Kidney (tissue), 14 donors: ENCODE data around the gene ZNF365. TPM values are rescaled to one million over a fixed set of nuclear protein-coding genes. Genes with fewer than 3 reads are reported as not detected.

Experiments used
- DNase-seq, 5 donors: peaks; one replicate each; pipeline ENCODE4 v3.0.0-alpha.2; 2013 to 2020
- FAIRE-seq: peaks from 2 replicates; lab custom pipeline; 2012; peaks lifted over from hg19 to GRCh38; lab: Jason Lieb, UNC
- H3K27ac ChIP-seq, 2 donors: one replicate each; pipeline ENCODE4 v1.7.0; 2013; ENCODE audit warnings: low read depth in 2 of 2, low read length in 2 of 2, inconsistent platforms in 1 of 2
- H3K27me3 ChIP-seq: one replicate; pipeline ENCODE4 v1.7.1; 2013; ENCODE audit warnings: low read length, inconsistent platforms; ENCODE audit not compliant: control insufficient read depth, insufficient read depth
- H3K36me3 ChIP-seq, 3 donors: one replicate each; pipeline versions ENCODE4 v1.7.0 to v1.7.1; 2013; ENCODE audit warnings: low read length in 3 of 3, control low read depth in 1 of 3, inconsistent platforms in 1 of 3; ENCODE audit not compliant: insufficient read depth in 3 of 3, control insufficient read depth in 2 of 3
- H3K4me1 ChIP-seq, 3 donors: one replicate each; pipeline versions ENCODE4 v1.7.0 to v1.7.1; 2013; ENCODE audit warnings: low read length in 3 of 3, inconsistent platforms in 1 of 3, low read depth in 1 of 3; ENCODE audit not compliant: control insufficient read depth in 2 of 3, insufficient read depth in 2 of 3
- H3K4me3 ChIP-seq, 3 donors: one replicate each; pipeline versions ENCODE4 v1.7.0 to v1.8.1; 2013; ENCODE audit warnings: low read length in 3 of 3, control low read depth in 1 of 3, inconsistent platforms in 1 of 3
- H3K9ac ChIP-seq, 3 donors: one replicate each; pipeline versions ENCODE4 v1.7.0 to v1.7.1; 2013; ENCODE audit warnings: low read length in 3 of 3, control low read depth in 1 of 3, inconsistent platforms in 1 of 3
- H3K9me3 ChIP-seq, 3 donors: one replicate each; pipeline versions ENCODE4 v1.7.0 to v1.7.1; 2013; ENCODE audit warnings: low read length in 3 of 3, control low read depth in 1 of 3, inconsistent platforms in 1 of 3; ENCODE audit not compliant: control insufficient read depth in 2 of 3, insufficient read depth in 1 of 3
- intact Hi-C: fragments of 100-400 bp; cut with DNase I; formaldehyde crosslinking; loops from one replicate; pipeline ENCODE4 v1.11.1; 2022
- polyA plus RNA-seq: library from polyadenylated mRNA; stranded (reverse); fragments of 350-450 nt; fragmentation: Illumina TruSeq; extraction: RNeasy Lipid Tissue Mini Kit (QIAGEN cat#74804); gene quantifications from one replicate; pipeline ENCODE4 v1.2.3, GENCODE V29; 2014; ENCODE audit warnings: low read depth, low replicate concordance; ENCODE audit not compliant: insufficient read depth
- total RNA-seq: library from RNA; stranded (reverse); fragmentation: NEBNext Ultra II Directional; extraction: Animal tissue kit (Norgen Biotek cat#: 25700); gene quantifications from one replicate; pipeline ENCODE4 v1.2.1, GENCODE V29; 2021
- TF ChIP-seq, protein P1 (sequence below): IDR thresholded peaks from 3 replicates; pipeline ENCODE4 v1.5.1; 2012; ENCODE audit warnings: mild to moderate bottlenecking, moderate library complexity, borderline replicate concordance; ENCODE audit not compliant: insufficient read depth; ENCODE audit errors: extremely low read depth
- donor health status: control.
- donor health status: control.
- donor health status: control.
- donor health status: control.
- donor health status: control.
- donor health status: DM: yes; HTN: yes; CAD: no.
- donor health status: Normal renal cell carcinoma (clear cell type).

The ZNF365 gene
- total and polyA plus RNA-seq, 2 donors from 2014 or later, result 0.54 to 1.0 TPM

DNA sequence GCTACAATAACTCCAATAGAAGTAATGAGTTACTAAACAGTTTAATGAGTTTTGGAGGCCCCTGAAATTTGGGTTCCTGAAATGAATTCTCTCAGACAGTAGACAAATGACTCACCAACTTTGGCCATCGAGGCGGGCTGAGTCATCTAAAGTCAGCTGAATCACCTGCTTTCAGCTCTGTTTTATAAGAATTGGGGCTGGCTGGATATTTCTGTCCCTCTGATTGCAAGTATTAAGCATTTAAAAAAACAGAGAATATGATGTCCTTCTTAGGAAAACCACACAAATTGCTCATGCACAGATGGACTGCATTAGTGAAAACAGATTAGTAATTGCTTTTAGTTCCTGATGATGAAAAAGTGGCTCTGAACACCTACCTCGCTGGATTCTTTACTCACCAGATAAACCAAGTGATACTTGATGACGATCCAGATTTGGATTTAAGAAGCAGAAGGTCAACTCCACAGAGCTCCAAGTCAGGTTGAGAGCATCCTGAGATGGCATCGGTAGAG is 59.1 kb downstream of the ZNF365 start:
- TF ChIP-seq, protein P1, sequence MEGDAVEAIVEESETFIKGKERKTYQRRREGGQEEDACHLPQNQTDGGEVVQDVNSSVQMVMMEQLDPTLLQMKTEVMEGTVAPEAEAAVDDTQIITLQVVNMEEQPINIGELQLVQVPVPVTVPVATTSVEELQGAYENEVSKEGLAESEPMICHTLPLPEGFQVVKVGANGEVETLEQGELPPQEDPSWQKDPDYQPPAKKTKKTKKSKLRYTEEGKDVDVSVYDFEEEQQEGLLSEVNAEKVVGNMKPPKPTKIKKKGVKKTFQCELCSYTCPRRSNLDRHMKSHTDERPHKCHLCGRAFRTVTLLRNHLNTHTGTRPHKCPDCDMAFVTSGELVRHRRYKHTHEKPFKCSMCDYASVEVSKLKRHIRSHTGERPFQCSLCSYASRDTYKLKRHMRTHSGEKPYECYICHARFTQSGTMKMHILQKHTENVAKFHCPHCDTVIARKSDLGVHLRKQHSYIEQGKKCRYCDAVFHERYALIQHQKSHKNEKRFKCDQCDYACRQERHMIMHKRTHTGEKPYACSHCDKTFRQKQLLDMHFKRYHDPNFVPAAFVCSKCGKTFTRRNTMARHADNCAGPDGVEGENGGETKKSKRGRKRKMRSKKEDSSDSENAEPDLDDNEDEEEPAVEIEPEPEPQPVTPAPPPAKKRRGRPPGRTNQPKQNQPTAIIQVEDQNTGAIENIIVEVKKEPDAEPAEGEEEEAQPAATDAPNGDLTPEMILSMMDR, result no peak
- Histone ChIP-seq H3K9me3 (no peaks in the 10 kb centered on the region), H3K27me3 (no peaks in the 10 kb centered on the region), H3K27ac (no peak overlapping the region), H3K9ac (no peak overlapping the region), H3K4me3 (no peak overlapping the region), H3K36me3 (no peaks in the 10 kb centered on the region), H3K4me1 (peaks cover 0 to 2% (median 0%) of the 10 kb centered on the region in 3 donors)
- peak in 1 of 5 donors; percentile 57 for DNase-seq
- intact Hi-C loops, result no loop called here
- FAIRE-seq, result no peak

DNA sequence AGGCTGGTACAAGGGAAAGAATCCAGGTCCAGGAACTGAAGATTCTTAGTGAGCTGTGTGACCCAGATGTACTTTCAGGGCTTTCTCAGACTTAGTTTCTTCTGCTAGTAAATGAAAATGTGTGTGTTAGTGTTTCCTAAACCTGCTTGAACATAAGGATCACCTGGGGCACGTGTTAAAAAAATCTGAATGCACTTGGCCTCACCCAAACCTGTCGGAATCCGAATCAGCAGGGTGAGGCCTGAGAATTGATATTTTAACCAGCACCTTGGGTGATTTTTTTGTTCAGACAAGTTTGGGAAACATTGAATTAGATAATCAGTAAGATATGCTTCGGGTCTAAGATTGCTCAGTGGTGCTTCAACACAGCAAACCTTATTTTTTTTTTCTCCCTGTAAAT is 59.7 kb downstream of the ZNF365 start:
- no peak overlapping the region for H3K27ac ChIP-seq
- no peak for FAIRE-seq

DNA sequence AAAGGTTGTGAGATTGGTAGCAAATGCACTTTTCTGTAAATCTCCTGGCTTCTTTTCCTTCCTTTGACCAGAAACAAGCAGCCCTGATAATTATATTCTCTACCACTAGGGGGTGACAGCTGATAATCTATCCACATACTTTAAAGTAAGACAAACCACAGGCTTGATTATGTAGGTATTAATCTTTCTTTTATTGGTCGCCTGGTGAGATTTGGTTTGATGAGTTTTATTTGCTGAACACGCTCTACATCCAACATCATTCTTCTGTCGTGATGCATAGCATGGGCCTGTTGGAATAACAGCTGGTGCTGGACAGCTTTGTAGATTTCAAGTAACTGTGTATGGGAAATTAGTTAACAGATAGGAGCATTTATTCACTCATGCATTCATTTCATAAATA is 63.5 kb downstream of the ZNF365 start:
- Histone ChIP-seq H3K27me3 (no peaks in the 10 kb centered on the region), H3K9ac (no peak overlapping the region), H3K4me1 (no peaks in the 10 kb centered on the region), H3K27ac (no peak overlapping the region), H3K4me3 (no peak overlapping the region), H3K9me3 (no peaks in the 10 kb centered on the region), H3K36me3 (no peaks in the 10 kb centered on the region)
- peak in 2 of 5 donors; percentile 81 to 86 for DNase-seq
- peak; percentile 71 for FAIRE-seq
- TF ChIP-seq, protein P1, result peak; percentile 67
- intact Hi-C loops, result no loop called here

More for the DNA sequence above, 59.7 kb downstream of the ZNF365 start:
- DNase-seq, result no peak
- intact Hi-C loops, result no loop called here
- Histone ChIP-seq H3K9ac (no peak overlapping the region), H3K9me3 (no peaks in the 10 kb centered on the region), H3K4me3 (no peak overlapping the region), H3K36me3 (no peaks in the 10 kb centered on the region), H3K27me3 (no peaks in the 10 kb centered on the region), H3K4me1 (peaks cover 0 to 2% (median 0%) of the 10 kb centered on the region in 3 donors)
- TF ChIP-seq, protein P1, result no peak

DNA sequence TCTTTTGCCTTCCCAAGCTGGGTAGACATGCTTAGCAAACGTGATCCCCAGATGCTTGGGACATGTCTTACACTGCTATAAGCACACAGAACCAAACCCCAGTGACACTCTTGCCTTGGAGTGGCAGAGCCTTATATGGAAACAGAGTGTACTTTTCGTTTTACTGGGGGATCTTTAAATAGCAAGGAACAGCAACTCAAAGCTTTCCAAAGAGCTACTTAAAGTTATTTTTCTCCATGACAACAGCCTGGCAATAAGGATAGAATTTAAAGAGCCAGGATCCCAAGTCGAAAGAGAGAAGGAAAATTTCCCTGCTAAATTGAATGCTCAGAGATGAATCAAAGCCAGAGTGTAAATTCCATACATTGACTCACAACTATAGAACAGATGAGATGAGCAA is 67.8 kb downstream of the ZNF365 start:
- Histone ChIP-seq H3K9ac (no peak overlapping the region), H3K27ac (no peak overlapping the region), H3K27me3 (no peaks in the 10 kb centered on the region), H3K9me3 (no peaks in the 10 kb centered on the region), H3K4me1 (no peaks in the 10 kb centered on the region), H3K36me3 (no peaks in the 10 kb centered on the region), H3K4me3 (no peak overlapping the region)
- FAIRE-seq (no peak), DNase-seq (peak in 1 of 5 donors; percentile 25)
- intact Hi-C loops, result no loop called here
- TF ChIP-seq, protein P1, result no peak
